ENCODE results near the gene TTC39C. TPM values are rescaled to one million over a fixed set of nuclear protein-coding genes. Genes with fewer than 3 reads are reported as not detected.

Gene TTC39C
- total RNA-seq, 4 donors from 2014 or later = 39.2 to 65.7 (median 51.8) TPM

- no peak for TF ChIP-seq CTCF (IDR thresholded peaks at IDR 0.05; ENCODE audit: low read depth)
These were observed 10.5 kb upstream of the TTC39C start for GRCh38 chr18:24003903-24004640.

- no peak for TF ChIP-seq CTCF (IDR thresholded peaks at IDR 0.05; ENCODE audit: low read depth)
These were observed 7.7 kb upstream of the TTC39C start for GRCh38 chr18:24006712-24007313.

GRCh38 chr18:24009246-24009645 is 5.3 kb upstream of the TTC39C start:
- no peak for TF ChIP-seq CTCF (IDR thresholded peaks at IDR 0.05; ENCODE audit: low read depth)

- no peak for TF ChIP-seq CTCF (IDR thresholded peaks at IDR 0.05; ENCODE audit: low read depth)
These were observed 4.8 kb upstream of the TTC39C start for GRCh38 chr18:24009651-24010333.

- TF ChIP-seq CTCF (IDR thresholded peaks at IDR 0.05; ENCODE audit: low read depth) = no peak
These were observed 3.9 kb upstream of the TTC39C start for GRCh38 chr18:24010673-24011072.

- no peak for TF ChIP-seq CTCF (IDR thresholded peaks at IDR 0.05; ENCODE audit: low read depth)
These were observed 3.2 kb upstream of the TTC39C start for GRCh38 chr18:24011123-24011917.

Data from subcutaneous adipose tissue (tissue), 4 donors.